Stimulated activated CD8-positive, alpha-beta memory T cell treated with anti-CD3 and anti-CD28 coated beads, Interleukin-12 subunit alpha, Interleukin-12 subunit beta, amount 100 ng/mL, for 24 hours (primary cell): ENCODE measurements around the gene SORCS3.

ENCODE experiments used
- DNase-seq: peaks from one replicate; pipeline ENCODE4 v3.0.0-alpha.2; 2020; ENCODE audit errors: extremely low read depth

Gene SORCS3

GRCh38 chr10:104646146-104646545, 5.1 kb downstream of the SORCS3 start:
- no peak for DNase-seq

GRCh38 chr10:104648421-104648820, 7.3 kb downstream of the SORCS3 start:
- no peak for DNase-seq

- DNase-seq, result no peak
Measured at GRCh38 chr10:104650072-104650471, 9.0 kb downstream of the SORCS3 start.

GRCh38 chr10:104650635-104651331, 9.7 kb downstream of the SORCS3 start:
- no peak for DNase-seq

- no peak for DNase-seq
Measured at GRCh38 chr10:104657036-104657435, 15.9 kb downstream of the SORCS3 start.

- DNase-seq, result no peak
Measured at GRCh38 chr10:104657457-104657856, 16.4 kb downstream of the SORCS3 start.

GRCh38 chr10:104658067-104658466, 17.0 kb downstream of the SORCS3 start:
- no peak for DNase-seq

- DNase-seq, result no peak
Measured at GRCh38 chr10:104659809-104660208, 18.7 kb downstream of the SORCS3 start.

- DNase-seq, result no peak
Measured at GRCh38 chr10:104663076-104663475, 22.0 kb downstream of the SORCS3 start.

GRCh38 chr10:104663563-104663962, 22.5 kb downstream of the SORCS3 start:
- no peak for DNase-seq

- no peak for DNase-seq
Measured at GRCh38 chr10:104664205-104664604, 23.1 kb downstream of the SORCS3 start.

GRCh38 chr10:104665174-104665573, 24.1 kb downstream of the SORCS3 start:
- DNase-seq, result no peak

GRCh38 chr10:104666106-104666505, 25.0 kb downstream of the SORCS3 start:
- no peak for DNase-seq

GRCh38 chr10:104676874-104677273, 35.8 kb downstream of the SORCS3 start:
- no peak for DNase-seq

GRCh38 chr10:104678658-104679057, 37.6 kb downstream of the SORCS3 start:
- DNase-seq, result no peak

- no peak for DNase-seq
Measured at GRCh38 chr10:104680467-104681401, 39.6 kb downstream of the SORCS3 start.

- no peak for DNase-seq
Measured at GRCh38 chr10:104681485-104681884, 40.4 kb downstream of the SORCS3 start.

- no peak for DNase-seq
Measured at GRCh38 chr10:104683567-104683966, 42.5 kb downstream of the SORCS3 start.

- no peak for DNase-seq
Measured at GRCh38 chr10:104686829-104687228, 45.7 kb downstream of the SORCS3 start.

- DNase-seq, result no peak
Measured at GRCh38 chr10:104688251-104689042, 47.4 kb downstream of the SORCS3 start.

GRCh38 chr10:104689105-104689504, 48.0 kb downstream of the SORCS3 start:
- no peak for DNase-seq

- no peak for DNase-seq
Measured at GRCh38 chr10:104689547-104689946, 48.5 kb downstream of the SORCS3 start.
